Endothelial cell of umbilical vein (primary cell): ENCODE measurements around the gene TRIM24. TPM values are rescaled to one million over a fixed set of nuclear protein-coding genes. Genes with fewer than 3 reads are reported as not detected.

ENCODE experiments used
- BruUV-seq: library from RNA; stranded (reverse); fragments of 400-500 nt; replicated peaks from 2 replicates; lab custom pipeline; 2021; lab: Mats Ljungman, UMichigan
- CTCF ChIA-PET: fragments of 300-600, 350-600 bp; sonication (Branson Sonifier 250); formaldehyde crosslinking; loops from one replicate; lab custom pipeline; 2021; ENCODE audit warnings: antibody characterized with exemption, inconsistent platforms; lab: Charles Lee
- POLR2A ChIA-PET: fragments of 300-600, 350-600 bp; sonication (Branson Sonifier 250); formaldehyde crosslinking; loops from one replicate; lab custom pipeline; 2021; ENCODE audit warnings: antibody characterized with exemption, inconsistent platforms; lab: Charles Lee
- DNase-seq: peaks from one replicate; pipeline ENCODE4 v3.0.0-alpha.2; 2011; ENCODE audit warnings: low read depth, low spot score
- FAIRE-seq: peaks from 2 replicates; lab custom pipeline; 2011; peaks lifted over from hg19 to GRCh38; lab: Jason Lieb, UNC
- H2AFZ ChIP-seq: 2 replicates; pipeline ENCODE4 v1.6.0; 2012; ENCODE audit warnings: low read depth, low read length, control low read depth, inconsistent platforms
- H3K27ac ChIP-seq: 2 replicates; pipeline ENCODE4 v1.5.1; 2011; ENCODE audit warnings: low read depth, mild to moderate bottlenecking, control low read depth, low read length, moderate library complexity; ENCODE audit not compliant: insufficient read depth
- H3K27me3 ChIP-seq, 2 experiments: 2 replicates each; pipeline versions ENCODE4 v1.6.0 to v1.6.1; 2011; ENCODE audit warnings: low read length in 2 of 2, mixed read lengths in 1 of 2; ENCODE audit not compliant: control insufficient read depth in 2 of 2, insufficient read depth in 2 of 2
- H3K36me3 ChIP-seq, 2 experiments: 2 replicates in 1 of 2; 3 replicates in 1 of 2; pipeline ENCODE4 v1.5.1; 2011; ENCODE audit warnings: low read length in 2 of 2, mild to moderate bottlenecking in 1 of 2, moderate library complexity in 1 of 2; ENCODE audit not compliant: control insufficient read depth in 2 of 2, insufficient read depth in 2 of 2; ENCODE audit errors: extremely low read depth in 1 of 2
- H3K4me1 ChIP-seq: 3 replicates; pipeline ENCODE4 v1.5.1; 2011; ENCODE audit warnings: mild to moderate bottlenecking, low read length; ENCODE audit not compliant: control insufficient read depth, insufficient read depth; ENCODE audit errors: extremely low read depth
- H3K4me2 ChIP-seq: 2 replicates; pipeline ENCODE4 v1.6.1; 2011; ENCODE audit warnings: low read length, control low read depth, mixed read lengths; ENCODE audit not compliant: insufficient read depth
- H3K4me3 ChIP-seq, 3 experiments: fragments of 200-600 bp in 1 of 3; sonication (generic), shearing (Covaris generic) in 1 of 3; replicated peaks in 1 of 3; 2 replicates each; pipeline ENCODE4 v1.5.1; 2011 to 2016; ENCODE audit warnings: control low read depth in 3 of 3, low read length in 3 of 3, mild to moderate bottlenecking in 2 of 3, inconsistent platforms in 1 of 3, low read depth in 1 of 3, moderate library complexity in 1 of 3; ENCODE audit not compliant: insufficient read depth in 1 of 3
- H3K79me2 ChIP-seq: 2 replicates; pipeline ENCODE4 v1.6.0; 2012; ENCODE audit warnings: low read length, inconsistent platforms; ENCODE audit not compliant: control insufficient read depth, insufficient read depth
- H3K9ac ChIP-seq: replicated peaks from 2 replicates; pipeline ENCODE3; 2011; ENCODE audit warnings: low read length, control low read depth; ENCODE audit not compliant: insufficient read depth; ENCODE audit errors: extremely low read depth
- H3K9me1 ChIP-seq: replicated peaks from 3 replicates; pipeline ENCODE4 v1.6.0; 2011; ENCODE audit warnings: mild to moderate bottlenecking, low read length; ENCODE audit not compliant: control insufficient read depth, insufficient read depth; ENCODE audit errors: extremely low read depth
- H3K9me3 ChIP-seq: replicated peaks from 2 replicates; pipeline ENCODE4 v1.5.1; 2012; ENCODE audit warnings: low read length, inconsistent platforms; ENCODE audit not compliant: control insufficient read depth, insufficient read depth
- H4K20me1 ChIP-seq: replicated peaks from 2 replicates; pipeline ENCODE3; 2011; ENCODE audit warnings: mild to moderate bottlenecking, low read length; ENCODE audit not compliant: control insufficient read depth, insufficient read depth; ENCODE audit errors: extremely low read depth
- CTCF ChIP-seq, 2 donors: IDR thresholded peaks; 1 replicate in 1 of 2; 2 replicates in 1 of 2; pipeline ENCODE4 v1.5.1; 2011; ENCODE audit warnings: low read length in 2 of 2, mild to moderate bottlenecking in 2 of 2, moderate library complexity in 2 of 2, control low read depth in 1 of 2, inconsistent platforms in 1 of 2, low read depth in 1 of 2; ENCODE audit not compliant: insufficient read depth in 1 of 2; ENCODE audit errors: extremely low read depth in 1 of 2
- FOS ChIP-seq: IDR thresholded peaks from 2 replicates; pipeline ENCODE4 v1.6.1; 2011; ENCODE audit warnings: mild to moderate bottlenecking, low read length, moderate library complexity, borderline replicate concordance; ENCODE audit not compliant: insufficient read depth
- JUN ChIP-seq: IDR thresholded peaks from 2 replicates; pipeline ENCODE4 v1.6.1; 2011; ENCODE audit warnings: borderline replicate concordance, low read depth; ENCODE audit not compliant: insufficient read length, insufficient read depth
- MYC ChIP-seq: IDR thresholded peaks from one replicate; pipeline ENCODE4 v1.6.1; 2011; ENCODE audit warnings: mild to moderate bottlenecking, low read depth, low read length
- POLR2A ChIP-seq: IDR thresholded peaks from 2 replicates; pipeline ENCODE4 v1.6.1; 2012; ENCODE audit warnings: low read depth, mild to moderate bottlenecking, control low read depth, low read length
- POLR2AphosphoS5 ChIP-seq: IDR thresholded peaks from 2 replicates; pipeline ENCODE4 v1.6.1; 2012; ENCODE audit warnings: low read depth, mild to moderate bottlenecking, control low read depth, low read length, moderate library complexity; ENCODE audit not compliant: insufficient read depth
- dilution Hi-C: fragments of 300-500 bp; cut with MboI; formaldehyde crosslinking; loops from one replicate; pipeline ENCODE4 v1.15.0; 2019; ENCODE audit warnings: low sequenced_read_pairs; ENCODE audit not compliant: extremely low pct_ligation_motif_present
- intact Hi-C: fragments of 100-400 bp; cut with micrococcal nuclease; formaldehyde crosslinking; loops from one replicate; pipeline ENCODE4 v1.10.0; 2022
- polyA plus RNA-seq, 4 experiments: library from polyadenylated mRNA; depleted of rRNA in 3 of 4; stranded (reverse) in 3 of 4; unstranded in 1 of 4; fragments of >200 nt; gene quantifications; 2 replicates each; pipeline versions ENCODE4 v1.2.1 to v1.2.3, GENCODE V29; 2011 to 2012; ENCODE audit warnings: missing spikeins in 1 of 4
- total RNA-seq: library from RNA; stranded (reverse); gene quantifications from 2 replicates; pipeline ENCODE4 v1.2.3, GENCODE V29; 2021
- TF ChIP-seq, protein P1 (sequence below): IDR thresholded peaks from 2 replicates; pipeline ENCODE4 v1.6.1; 2011; ENCODE audit not compliant: insufficient read depth, insufficient read length

The TRIM24 gene
- total and polyA plus RNA-seq, 2 donors (not counting 3 experiments of a cell fraction or from before 2014, with no cell fraction given) = 9.1 to 26.1 TPM

DNA sequence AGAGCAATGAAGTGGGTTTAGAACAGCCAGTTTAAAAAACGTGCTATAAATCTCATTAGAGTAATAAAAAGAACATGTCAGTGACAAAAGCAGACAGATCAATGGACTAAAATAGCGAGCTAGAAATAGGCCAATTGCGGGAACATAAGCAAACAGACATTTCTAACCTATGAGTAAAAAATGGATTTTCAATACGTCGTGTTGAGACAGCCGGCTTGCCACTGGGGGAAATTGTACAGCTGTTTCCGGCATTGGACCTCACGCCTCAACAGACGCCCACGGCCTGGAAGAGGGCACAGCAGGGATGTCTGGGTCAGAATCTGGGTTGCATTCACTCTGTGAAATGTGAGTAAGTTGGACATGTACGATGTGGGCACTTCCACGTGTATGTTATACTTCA, 148.2 kb downstream of the TRIM24 start:
- CTCF ChIA-PET = no interaction called here
- dilution Hi-C loops = no loop called here
- peak; percentile 13 for DNase-seq

More for the DNA sequence above, 148.2 kb downstream of the TRIM24 start:
- Histone ChIP-seq H3K9me3 (no peaks in the 10 kb centered on the region), H3K79me2 (no peaks in the 10 kb centered on the region), H3K4me2 (no peak overlapping the region), H3K27me3 (no peaks in the 10 kb centered on the region), H2AFZ (no peak overlapping the region), H3K9me1 (no peaks in the 10 kb centered on the region), H3K27ac (no peak overlapping the region), H3K9ac (no peak overlapping the region), H3K4me3 (no peak overlapping the region), H4K20me1 (no peaks in the 10 kb centered on the region), H3K36me3 (no peaks in the 10 kb centered on the region), H3K4me1 (no peaks in the 10 kb centered on the region)
- BruUV-seq = no TSS peak
- no peak for TF ChIP-seq JUN
- TF ChIP-seq, protein P1, sequence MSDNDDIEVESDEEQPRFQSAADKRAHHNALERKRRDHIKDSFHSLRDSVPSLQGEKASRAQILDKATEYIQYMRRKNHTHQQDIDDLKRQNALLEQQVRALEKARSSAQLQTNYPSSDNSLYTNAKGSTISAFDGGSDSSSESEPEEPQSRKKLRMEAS = no peak
- TF ChIP-seq FOS = no peak
- no peak for TF ChIP-seq POLR2A
- no peak for TF ChIP-seq MYC
- no peak for TF ChIP-seq POLR2AphosphoS5
- no peak for TF ChIP-seq CTCF (IDR thresholded peaks at IDR 0.05; ENCODE audit: extremely low read depth in 1 of 2, insufficient read depth in 1 of 2, low read depth in 1 of 2, low read length in 2 of 2)
- no peak for FAIRE-seq
- intact Hi-C loops = no loop called here
- POLR2A ChIA-PET = no interaction called here
